ENCODE measurements around the gene TRABD2B. TPM values are rescaled to one million over a fixed set of nuclear protein-coding genes. Genes with fewer than 3 reads are reported as not detected.
A peak's percentile ranks its signal among the peaks of the same experiment; 100 is the strongest.

TRABD2B gene
- total RNA-seq, 2 donors from 2014 or later, result 0.70 to 1.0 TPM

DNA sequence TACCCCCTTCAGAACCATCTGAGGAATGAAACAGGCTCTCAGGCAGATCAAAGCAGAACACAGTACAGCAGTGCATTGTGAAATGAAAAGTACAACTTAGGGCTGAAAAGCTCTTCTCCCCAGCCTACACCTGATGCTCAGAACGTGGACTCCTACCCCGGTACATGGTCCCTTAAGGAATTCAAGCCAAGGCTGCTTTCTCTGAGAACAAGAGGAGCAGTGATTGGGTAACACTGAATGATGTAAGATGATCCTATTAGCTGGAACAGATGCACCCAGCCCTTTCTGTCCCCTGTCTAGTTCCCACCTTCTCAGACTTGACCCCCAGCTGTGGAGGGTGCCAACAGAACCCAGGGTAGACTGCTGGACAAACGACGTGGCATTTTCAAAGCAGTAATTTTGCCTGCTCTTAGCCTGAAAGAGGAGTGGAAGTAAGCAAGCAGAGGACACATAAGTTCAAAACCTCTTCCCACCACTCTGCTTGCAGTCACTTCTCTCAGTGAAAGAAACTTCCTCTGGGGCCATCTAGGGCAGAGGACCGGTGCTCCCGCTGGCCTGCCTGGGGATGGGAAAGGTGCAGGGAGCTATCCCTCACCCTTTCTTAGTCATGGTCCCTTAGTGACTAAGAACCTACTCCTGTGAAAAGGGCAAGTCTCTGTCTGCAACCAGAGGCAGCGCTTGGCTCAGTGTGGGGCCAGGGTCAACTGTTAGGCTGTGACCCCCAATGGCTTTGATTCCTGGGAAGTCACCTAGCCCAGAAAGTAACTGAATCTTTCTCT is 72.7 kb downstream of the TRABD2B start:
- ATAC-seq (no peak), DNase-seq (no peak)

DNA sequence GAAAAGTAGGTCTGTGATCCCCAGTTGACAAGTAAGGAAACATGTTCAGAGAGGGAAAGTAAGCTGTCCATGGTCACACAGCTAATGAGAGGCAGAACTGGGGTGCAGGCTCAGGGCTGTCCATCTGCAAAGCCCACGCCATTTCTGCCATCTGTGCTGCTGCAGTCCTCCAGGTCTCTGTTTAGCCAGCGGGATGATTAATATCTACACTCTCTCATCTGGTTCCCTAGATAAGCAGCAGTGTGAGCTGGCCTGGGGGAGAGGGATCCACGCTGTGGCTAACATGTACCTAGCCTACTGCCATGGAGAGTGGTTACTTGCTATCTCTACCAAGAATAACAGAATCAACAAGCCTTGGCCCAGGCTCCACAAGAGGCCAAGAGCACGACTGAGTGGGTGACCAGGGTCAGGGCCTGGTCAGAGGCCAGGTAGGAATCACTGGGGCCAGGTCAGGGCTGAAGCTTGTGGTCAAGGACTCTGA is 75.2 kb downstream of the TRABD2B start:
- DNase-seq (no peak), ATAC-seq (no peak)
- intact Hi-C loops (cut with DNase I, micrococcal nuclease), result no loop called here

More for the DNA sequence above, 72.7 kb downstream of the TRABD2B start:
- intact Hi-C loops (cut with DNase I, micrococcal nuclease), result no loop called here

DNA sequence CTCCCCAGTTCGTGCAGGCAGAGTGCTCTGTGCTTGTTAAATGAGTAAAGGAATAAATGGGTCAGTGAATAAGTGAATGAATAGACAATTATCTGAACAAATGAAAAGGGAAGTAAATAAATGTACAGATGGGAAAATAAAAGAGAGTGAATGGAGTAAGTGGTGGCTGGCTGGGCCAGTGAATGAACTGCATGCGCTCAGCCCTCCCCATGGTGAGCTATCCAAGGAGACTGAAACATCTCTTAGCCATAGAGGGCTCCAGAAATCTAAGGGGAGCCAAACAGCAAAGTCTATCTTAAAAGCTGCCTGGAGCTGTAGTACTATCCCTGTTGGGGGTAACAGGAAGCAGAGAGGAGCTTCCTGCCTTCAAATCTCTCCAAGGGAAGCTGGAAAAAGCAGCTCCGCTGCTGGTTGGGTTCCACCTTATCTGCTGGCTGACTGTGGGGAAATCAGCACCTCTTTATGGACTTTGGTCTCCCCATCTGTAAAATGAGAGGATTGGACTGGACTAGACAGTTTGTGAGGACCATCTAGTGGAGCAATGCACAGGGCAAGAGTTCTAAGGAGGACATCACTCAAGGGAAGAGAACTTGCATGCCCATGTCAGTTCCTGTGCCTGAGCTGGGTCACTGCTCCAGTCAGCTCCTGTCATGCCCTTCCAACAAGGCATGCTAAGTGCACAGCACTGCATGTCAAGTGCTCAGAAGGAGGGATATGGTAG is 77.9 kb downstream of the TRABD2B start:
- DNase-seq (no peak), ATAC-seq (no peak)
- intact Hi-C loops (cut with DNase I, micrococcal nuclease), result no loop called here

DNA sequence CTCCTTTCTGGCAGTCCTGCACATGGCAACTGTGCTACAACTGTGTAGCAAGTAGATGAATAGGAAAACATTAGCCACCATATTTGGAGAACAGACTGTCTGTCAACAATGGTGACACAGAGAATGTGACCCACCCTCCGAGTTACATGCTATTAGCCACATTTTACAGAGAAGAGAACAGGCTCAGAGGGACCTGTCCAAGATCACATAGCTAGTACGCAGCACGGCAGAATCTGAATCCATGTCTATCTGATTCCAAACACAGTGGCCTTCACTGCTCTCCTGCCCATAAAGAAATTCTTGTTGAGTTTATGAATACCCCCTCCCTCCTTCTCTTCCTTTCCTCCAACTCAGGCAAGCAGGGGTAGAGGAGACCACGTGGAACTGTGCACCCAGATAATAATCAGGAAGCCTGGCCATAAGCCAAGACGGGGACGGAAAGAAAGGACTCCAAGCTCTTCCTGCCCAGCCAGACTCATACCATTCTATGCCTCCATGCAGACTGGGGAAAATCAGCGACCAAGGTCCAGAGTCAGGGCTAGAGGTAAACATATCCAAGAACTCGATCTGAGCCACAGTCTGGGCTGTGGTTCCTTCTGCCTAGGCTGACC is 78.8 kb downstream of the TRABD2B start:
- intact Hi-C loops (cut with DNase I, micrococcal nuclease), result no loop called here
- no peak for DNase-seq
- ATAC-seq, result peak; percentile 20

DNA sequence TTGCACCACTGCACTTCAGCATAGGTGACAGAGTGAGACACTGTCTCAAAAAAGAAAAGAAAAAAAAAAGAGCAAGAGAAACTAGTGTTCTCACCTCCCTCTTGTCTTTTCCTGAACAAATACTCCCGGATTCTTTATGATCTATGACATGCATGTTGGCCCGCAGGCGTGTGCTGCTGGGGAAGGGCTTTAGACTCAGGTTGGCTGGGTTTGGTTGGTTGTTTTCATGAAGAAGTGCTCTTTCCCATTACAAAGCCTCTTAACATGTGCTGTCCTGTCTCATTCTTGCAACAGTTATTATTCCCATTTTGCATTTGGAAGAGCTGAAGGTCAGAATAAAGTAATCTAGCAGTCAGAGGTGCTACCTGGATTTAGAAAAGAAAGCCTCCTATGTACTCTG is 79.5 kb downstream of the TRABD2B start:
- DNase-seq (no peak), ATAC-seq (no peak)
- intact Hi-C loops (cut with DNase I, micrococcal nuclease), result no loop called here

DNA sequence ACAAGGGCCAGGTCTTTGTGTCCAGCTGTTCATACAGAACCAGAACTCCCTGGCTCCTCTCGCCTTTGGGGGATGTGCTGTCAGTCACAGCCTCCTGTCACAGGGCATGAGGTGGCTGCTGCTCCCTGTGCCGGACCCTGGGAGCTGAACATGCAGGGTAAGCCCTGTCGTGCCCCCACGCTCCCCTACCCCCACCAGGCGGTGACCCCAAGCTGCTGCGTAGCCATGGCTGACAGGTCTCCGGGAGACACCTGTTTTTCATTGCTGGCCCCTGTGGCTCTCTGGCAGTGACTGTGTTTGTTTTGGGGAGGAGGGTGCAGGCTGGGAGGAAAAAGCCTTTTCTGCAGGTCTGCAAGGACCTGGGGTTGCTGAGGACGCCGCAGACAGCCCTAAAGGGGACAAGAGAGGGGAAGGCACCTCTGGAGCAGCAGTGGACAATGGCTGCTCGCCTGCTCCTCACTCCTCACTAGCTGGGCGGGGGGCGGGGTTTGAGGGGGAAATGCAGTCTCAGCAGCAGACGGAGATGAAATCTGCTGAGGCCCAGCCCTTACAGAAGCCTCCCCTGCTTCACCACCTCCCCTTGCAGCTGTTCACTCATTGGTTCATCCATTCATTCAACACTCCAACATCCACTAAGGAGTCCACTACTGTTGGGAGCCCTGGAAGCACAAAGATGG is 81.4 kb downstream of the TRABD2B start:
- intact Hi-C loops (cut with DNase I, micrococcal nuclease), result no loop called here
- DNase-seq (no peak), ATAC-seq (no peak)

DNA sequence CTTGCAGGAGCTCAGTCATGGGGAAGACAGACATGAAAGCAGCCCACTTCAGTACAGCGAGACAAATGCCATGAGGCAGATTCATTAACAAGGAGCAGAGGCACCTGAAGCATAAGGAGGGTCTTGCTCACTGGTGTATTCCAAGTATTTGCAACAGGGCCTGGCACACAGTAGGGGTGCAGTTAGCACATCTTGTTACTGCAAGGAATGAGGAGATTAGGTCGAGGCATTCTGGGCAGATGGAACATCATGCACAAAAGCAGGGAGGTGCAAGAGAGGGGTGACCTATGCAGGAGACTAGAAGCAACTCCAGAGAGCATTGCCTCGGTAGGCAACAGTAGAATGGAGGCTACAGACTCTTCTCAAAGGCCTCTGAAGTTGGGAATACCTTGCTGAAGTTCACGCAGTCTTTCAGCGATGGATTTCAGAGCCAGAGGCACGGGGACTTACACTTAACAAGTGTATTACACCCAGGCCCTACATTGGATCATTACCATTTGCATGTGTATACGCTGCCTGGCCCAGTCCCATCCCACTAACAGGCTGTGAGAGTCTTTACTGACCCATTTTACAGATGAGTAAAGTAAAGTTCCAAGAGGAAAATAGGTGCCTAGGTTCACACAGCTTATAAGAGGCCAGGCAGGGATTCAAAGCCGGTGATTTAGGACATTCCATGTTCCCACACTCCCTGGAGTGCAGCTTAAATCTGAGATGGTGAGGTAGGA is 82.1 kb downstream of the TRABD2B start:
- DNase-seq (no peak), ATAC-seq (no peak)
- intact Hi-C loops (cut with DNase I, micrococcal nuclease), result no loop called here

DNA sequence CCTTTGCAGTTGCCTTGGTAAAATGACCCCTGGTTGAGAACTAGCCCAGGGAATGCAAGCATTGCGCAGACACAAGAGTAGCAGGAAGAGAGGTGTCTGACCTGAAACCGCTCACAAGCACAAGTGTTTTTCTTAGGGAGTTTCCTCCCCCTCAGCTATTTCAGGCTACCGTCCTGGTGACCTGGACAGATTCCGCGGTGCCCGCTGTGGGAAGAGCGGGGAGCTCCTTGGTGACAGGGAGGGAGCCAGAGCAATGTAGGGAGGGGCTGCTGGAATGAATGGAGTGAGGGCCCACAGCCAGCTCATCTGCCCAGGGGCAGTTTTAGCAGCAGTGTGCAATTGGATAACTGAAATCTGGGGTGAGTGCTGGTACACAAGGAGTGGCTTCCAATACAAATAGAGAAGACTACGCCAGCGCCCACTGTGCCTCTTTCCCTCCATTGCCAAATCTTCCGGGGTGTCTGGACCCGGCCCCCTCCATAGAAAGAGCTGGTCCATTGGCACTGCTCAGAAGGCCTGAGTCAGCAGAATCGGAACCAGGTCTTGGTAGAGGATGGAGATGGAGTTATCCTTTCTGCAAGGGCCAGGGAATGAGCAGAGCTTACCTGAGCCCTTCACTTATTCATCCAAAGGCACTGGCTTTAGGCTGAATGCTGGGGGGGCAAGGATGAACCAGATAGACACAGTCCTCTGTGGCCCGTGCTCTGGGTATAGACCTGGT is 82.8 kb downstream of the TRABD2B start:
- ATAC-seq (no peak), DNase-seq (no peak)
- intact Hi-C loops (cut with DNase I, micrococcal nuclease), result no loop called here

DNA sequence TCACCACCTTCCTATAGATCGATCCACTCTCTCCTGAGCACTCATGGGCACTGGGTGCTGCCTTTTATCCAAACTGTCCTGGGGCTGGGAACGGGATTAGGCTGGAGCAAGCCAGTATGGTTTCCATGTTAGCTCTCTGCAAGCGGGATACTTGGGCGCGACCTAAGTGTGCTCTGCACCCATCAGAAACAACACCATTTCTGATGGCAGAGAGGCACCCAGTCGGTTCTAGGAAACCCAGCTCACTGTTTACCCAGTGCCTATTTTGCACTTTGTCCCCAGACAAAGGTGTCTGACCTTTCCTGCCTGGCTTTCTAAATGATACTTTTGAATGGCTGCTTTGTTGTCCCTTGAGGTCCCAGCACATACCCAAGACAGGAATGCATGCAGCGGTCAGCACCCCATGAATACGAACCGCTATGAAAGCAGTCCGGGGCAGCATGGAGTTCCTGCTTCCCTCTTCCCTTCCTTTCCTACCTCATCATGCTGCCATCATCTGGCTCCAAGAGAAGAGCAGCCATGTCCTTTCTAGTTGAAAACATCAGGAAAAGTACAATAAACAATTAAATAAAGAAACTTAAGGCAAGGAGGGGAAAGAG is 83.9 kb downstream of the TRABD2B start:
- ATAC-seq, result peak; percentile 74
- DNase-seq, result no peak
- intact Hi-C loops (cut with DNase I, micrococcal nuclease), result no loop called here

DNA sequence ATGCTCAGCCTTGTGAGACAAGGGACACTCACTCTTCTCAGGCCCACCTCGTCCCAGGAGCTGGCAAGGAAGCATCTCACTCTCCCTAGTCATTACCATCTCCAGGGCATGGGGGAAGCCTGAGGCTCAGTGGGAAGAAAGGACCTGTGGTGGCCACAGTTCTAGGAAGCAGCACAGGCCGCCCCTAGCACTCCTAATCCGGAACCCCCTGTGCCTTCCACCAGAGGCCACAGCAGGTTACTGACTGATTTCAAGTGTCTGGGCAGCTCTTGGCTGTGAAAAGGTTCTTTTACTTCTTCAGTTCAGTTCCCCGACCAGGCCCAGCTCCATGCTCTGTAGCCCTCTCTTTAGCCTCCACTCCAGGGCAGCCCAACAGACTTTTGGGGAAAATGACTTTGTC is 84.4 kb downstream of the TRABD2B start:
- DNase-seq (no peak), ATAC-seq (no peak)
- intact Hi-C loops (cut with DNase I, micrococcal nuclease), result no loop called here

DNA sequence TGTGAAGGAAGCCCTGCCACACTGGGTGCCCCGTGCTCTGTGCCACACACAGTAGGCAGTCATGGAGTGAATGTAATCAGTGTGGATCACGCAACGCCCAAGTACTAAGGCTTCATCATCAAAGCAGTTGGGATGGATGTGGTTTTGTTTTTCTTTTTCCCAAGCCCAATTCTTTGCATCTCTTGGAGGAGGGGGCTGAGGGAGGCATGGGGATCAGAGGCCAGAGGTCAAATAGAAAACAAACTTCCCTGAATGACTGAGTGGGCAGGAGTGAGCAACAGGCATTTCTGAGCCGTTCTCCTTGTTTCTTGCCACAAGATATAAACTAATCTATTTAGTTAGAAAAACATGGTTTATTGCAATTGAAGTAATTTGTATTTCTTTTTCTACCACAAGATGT is 85.3 kb downstream of the TRABD2B start:
- ATAC-seq (no peak), DNase-seq (no peak)
- intact Hi-C loops (cut with DNase I, micrococcal nuclease), result no loop called here

DNA sequence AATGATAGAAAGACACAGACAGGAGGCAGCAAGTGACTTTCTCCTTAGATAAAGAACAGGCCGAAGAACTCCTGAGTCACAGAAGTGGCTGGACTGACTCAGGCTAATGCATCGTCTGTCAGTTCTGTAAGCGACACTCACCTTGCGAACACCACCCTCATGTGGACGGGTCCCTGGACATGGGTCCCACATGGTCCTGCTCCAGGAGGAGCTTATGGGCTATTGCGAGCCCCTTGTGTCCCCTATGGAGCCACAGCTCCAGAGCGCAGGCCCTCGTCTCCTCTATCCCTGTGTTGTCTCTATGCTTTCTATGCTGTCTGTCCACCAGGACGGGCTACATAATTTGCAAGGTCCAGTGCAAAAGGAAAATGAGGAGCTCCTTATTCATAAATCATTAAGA is 85.8 kb downstream of the TRABD2B start:
- no peak for ATAC-seq
- intact Hi-C loops (cut with DNase I, micrococcal nuclease), result no loop called here

DNA sequence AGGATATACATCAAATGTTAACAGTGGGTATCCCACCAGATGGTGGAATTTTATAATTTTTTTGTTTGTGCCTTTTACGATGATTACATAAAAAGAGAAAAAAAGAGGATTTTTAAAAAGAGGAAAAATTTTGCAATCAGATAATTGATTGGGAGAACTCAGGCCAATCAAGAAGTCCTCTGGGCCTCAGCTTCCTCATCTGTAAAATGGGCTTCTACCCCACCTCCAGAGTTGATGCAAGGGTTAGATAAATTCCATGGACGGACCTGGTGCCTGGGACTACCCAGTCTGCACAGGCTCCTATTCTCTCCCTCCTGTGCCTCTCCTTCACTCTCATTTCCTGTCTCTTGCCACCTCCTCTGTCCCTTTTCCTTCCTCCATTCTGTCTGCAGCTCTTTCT is 88.9 kb downstream of the TRABD2B start:
- no peak for ATAC-seq
- no peak for DNase-seq
- intact Hi-C loops (cut with DNase I, micrococcal nuclease), result no loop called here

More for the DNA sequence above, 85.8 kb downstream of the TRABD2B start:
- no peak for DNase-seq

DNA sequence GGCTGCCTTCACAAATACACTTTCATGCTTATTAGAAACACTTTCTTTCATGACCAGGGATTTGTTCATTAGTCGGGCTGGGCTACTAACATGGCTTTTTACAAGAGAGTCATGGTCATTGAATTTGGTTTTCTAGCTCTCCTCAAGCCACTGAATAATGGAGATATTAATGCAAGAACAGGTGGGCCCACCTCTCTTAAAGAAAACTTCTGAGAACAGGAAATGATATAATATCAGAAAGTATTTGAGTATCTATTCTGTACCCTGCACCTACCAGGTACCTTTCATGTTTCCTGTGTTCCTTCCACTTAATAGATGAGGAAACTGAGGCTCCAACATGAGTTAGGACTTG is 90.0 kb downstream of the TRABD2B start:
- DNase-seq, result no peak
- intact Hi-C loops (cut with DNase I, micrococcal nuclease), result no loop called here
- ATAC-seq, result no peak

DNA sequence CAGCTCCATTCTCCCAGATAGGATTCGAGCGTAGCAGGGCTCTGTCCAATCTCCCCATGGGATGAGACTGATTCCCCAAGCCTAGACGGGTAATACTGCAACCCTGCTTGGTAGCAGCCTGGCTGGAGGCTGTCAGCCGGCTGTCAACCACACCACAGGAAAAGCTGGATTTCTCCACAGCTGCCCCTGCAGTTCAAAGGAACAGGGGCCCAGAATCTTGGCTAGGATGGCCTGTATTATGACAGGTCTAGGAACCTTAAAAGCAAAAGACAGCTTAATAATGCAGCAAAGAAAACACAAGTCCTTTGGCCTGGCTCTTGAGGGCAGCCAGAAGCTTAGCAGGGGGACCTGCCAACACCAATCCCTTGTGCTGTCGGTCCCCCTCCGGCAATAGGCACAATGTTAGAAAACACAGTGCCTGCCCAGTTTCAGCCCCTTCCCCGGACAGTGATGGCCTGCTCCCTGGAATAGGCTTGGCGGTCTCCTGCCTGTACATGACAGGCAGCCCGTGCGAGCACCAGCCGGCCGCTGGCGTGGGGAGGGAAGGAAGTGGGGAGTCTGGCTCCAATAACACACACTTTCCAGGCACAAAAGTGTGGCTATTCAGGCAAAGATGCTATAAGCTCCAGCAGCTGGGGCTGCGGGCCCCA is 90.5 kb downstream of the TRABD2B start:
- ATAC-seq (no peak), DNase-seq (no peak)
- intact Hi-C loops (cut with DNase I, micrococcal nuclease), result no loop called here

DNA sequence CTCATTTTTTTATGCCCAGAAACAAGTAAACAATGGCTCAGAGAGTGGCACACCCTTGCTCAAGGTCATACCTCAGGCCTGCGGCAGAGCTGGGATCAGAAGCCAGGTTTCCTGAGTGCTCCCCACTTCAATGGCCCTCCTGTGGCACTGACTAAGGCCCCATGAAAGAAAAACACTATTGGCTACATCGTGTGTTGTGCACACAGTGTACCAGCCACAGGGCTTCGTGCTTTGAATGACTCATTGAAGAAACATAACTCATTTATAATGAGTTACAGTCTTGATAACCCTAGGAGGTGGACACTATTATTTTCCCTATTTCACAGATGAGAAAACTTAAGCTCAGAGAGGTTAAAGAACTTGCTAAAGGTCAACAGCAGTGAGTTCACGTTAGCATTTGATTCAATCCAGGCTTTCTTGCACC is 91.2 kb downstream of the TRABD2B start:
- intact Hi-C loops (cut with DNase I, micrococcal nuclease), result no loop called here
- DNase-seq, result no peak
- ATAC-seq, result peak; percentile 74

DNA sequence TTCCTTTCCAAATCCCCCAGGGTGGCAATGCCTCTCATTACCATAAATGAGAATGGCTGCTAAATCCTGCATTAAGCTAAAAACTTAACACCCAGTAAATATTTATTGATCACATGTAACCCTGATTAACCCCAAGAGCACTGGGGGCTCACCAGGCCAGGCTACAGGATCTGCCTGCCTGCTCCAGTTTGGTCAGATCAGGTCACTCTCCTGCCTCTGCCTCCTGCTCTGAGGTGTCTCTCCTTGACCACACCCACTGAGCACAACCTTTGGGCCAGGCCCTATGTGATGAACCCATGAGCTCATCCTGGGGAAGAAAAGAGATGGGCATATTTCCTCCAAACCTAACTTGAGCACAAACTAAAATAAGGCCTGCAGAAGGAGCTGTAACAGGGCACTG is 93.5 kb downstream of the TRABD2B start:
- intact Hi-C loops (cut with DNase I, micrococcal nuclease), result no loop called here
- ATAC-seq (no peak), DNase-seq (no peak)

Data from left colon (tissue), 2 donors.